Astrocyte of the spinal cord (primary cell): ENCODE measurements around the gene KIAA1549.

ENCODE experiments used
- DNase-seq: peaks from one replicate; pipeline ENCODE4 v3.0.0; 2011; ENCODE audit warnings: low read depth, low spot score
- H3K4me3 ChIP-seq: 2 replicates; pipeline ENCODE4 v1.5.1; 2011; ENCODE audit warnings: low read depth, mild to moderate bottlenecking, low read length, moderate library complexity
- in situ Hi-C: cut with HindIII; loops from 2 replicates; pipeline ENCODE4 v1.10.0; 2017; ENCODE audit warnings: low sequenced_read_pairs
- TF ChIP-seq, protein P1 (sequence below): IDR thresholded peaks from 2 replicates; pipeline ENCODE4 v1.5.1; 2012; ENCODE audit warnings: low read depth, mild to moderate bottlenecking, low read length, inconsistent platforms

KIAA1549 gene

DNA sequence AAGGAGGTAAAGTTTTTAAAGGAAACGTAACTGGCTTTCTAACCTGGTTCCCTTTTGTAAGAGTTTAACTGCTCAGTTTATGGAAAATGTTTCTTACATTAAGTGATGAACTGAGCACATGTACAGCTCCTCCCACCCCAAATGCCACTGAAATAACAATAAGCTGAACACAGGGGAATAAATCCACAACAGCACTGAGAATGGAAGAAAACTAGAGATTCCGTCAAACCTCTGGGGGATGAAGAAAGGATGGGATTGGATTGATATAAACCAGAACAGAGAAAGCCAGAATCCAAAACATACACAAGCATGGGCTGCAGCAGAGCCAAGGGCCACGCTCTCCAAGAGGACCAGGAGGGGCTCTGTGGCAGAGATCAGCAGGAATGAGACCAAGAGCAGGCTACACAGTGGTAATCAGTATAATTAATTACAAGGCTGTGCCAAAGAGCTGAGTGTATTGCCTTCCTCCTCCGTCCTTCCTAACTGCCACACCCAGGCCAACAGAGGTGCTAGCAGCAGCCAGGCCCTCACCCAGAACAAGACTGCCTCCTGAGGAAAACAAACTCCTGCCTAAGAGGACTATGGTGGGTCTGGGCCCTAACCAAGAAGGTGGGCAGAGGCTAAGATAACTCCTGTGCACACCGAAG, 73.9 kb downstream of the KIAA1549 start:
- no peak overlapping the region for H3K4me3 ChIP-seq
- in situ Hi-C loops, result no loop called here
- TF ChIP-seq, protein P1, sequence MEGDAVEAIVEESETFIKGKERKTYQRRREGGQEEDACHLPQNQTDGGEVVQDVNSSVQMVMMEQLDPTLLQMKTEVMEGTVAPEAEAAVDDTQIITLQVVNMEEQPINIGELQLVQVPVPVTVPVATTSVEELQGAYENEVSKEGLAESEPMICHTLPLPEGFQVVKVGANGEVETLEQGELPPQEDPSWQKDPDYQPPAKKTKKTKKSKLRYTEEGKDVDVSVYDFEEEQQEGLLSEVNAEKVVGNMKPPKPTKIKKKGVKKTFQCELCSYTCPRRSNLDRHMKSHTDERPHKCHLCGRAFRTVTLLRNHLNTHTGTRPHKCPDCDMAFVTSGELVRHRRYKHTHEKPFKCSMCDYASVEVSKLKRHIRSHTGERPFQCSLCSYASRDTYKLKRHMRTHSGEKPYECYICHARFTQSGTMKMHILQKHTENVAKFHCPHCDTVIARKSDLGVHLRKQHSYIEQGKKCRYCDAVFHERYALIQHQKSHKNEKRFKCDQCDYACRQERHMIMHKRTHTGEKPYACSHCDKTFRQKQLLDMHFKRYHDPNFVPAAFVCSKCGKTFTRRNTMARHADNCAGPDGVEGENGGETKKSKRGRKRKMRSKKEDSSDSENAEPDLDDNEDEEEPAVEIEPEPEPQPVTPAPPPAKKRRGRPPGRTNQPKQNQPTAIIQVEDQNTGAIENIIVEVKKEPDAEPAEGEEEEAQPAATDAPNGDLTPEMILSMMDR, result no peak
- no peak for DNase-seq

DNA sequence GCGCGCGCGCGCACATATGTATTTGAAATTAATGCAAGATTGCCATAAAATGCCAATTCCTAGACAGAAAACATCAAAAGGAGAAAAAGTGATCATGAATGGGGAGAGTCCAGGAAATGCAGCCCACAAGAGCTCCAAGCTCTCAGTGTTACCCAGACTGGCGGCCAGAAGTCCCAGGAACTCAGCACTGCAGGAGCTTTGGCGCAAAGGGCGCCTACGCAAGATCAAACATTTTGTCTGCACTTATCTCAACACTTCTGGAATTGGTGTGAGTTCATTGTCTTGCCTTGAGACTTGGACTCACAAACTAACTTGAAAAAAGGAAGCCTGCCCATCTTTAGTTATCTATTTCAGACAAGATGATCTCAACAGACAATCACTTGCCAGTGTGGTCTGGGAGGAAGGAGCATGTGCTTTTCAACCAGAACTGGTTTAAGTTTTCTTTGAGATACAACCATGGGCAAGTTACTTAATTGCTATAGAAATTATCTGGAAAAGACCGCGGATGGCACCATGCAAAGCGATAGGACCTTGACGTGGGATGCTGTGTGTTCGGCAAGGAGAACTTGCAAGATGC, 77.2 kb downstream of the KIAA1549 start:
- no peak overlapping the region for H3K4me3 ChIP-seq
- DNase-seq, result no peak
- in situ Hi-C loops, result no loop called here
- TF ChIP-seq, protein P1, result no peak

DNA sequence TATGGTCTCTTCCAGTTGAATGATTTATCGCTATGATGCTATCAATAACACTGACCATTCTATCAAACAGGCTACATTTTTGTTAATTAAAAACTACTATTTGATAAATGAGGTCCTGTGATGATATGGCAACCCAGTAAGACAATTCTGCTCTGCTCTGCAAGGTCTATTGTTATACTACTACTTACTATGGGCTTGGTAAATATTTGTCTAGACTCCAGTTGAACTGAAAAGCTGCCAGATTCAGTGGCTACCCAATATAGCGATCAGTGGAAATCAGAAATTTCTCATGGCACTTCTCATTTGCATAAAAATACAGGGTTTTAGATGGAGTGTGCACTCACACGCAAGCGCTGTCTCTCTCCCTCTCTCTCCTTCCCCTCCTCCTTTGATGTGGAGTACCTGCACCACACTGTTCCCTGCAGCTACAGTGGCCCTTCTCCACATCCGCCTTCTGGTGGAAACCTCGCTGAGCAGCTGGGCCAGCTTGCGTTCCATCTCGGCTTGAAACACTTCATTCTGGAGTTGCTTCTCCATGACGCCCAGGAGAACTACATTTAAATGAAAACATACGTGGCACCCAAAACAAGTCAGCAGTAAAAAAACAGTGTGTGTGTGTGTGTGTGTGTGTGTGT, 77.9 kb downstream of the KIAA1549 start:
- H3K4me3 ChIP-seq, result no peak overlapping the region
- in situ Hi-C loops, result no loop called here
- TF ChIP-seq, protein P1, result no peak
- no peak for DNase-seq

DNA sequence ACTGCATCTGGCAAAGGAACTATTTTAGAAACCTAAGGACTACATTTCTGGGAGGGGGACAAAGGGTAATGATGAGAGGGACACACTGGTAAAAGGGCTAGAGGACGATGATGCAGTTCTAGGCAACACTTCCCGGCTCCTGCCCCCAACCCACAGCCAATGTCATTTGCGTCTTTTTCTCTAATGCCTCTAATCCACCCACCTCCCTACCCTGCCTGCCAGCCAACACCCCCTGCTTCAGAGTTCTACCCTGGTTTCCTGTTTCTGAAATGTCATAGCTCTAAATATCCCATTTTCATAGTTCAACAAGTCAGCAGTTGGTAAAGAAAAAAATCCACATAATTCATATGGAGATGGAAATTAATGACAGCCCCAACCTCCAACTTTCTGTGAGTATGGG, 79.0 kb downstream of the KIAA1549 start:
- in situ Hi-C loops, result no loop called here
- TF ChIP-seq, protein P1, result no peak
- H3K4me3 ChIP-seq, result no peak overlapping the region
- DNase-seq, result no peak

DNA sequence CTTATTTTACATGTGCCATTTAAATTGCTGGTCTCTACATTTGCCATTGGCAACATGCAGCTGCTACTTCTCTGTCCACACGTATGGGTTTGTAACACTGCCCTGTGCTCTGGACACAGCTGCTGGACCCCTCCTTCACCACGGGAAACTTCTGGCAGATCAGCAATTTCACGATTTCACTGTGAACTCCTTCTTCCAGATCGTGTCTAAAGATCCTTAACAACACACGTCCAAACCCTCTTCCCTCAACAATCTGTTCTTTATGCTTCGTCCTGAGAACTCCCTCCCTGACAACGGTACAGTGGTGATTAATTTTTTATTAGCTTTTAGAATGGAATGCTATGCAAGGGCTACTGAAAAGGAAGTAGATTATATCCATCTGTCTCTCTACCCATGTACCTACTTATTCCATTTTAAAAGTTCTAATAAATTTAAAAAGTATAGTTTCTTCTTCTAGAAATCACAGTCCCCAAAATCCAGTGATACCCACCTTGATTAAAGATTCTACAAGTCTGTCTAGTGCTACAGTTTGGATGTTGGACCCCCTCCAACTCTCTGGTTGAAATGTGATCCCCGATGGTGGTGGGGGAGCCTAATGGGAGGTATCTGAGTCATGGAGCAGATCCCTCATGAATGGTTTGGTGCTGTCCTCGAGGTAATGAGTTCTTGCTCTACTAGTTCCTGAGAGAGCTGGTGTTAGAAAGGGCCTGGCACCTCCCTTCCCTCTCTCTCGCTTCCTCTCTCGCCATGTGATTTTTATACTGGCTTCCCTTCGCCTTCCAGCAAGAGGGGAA, 81.0 kb downstream of the KIAA1549 start:
- peak; percentile 79 for DNase-seq
- no peak overlapping the region for H3K4me3 ChIP-seq
- TF ChIP-seq, protein P1, result no peak
- in situ Hi-C loops, result no loop called here

DNA sequence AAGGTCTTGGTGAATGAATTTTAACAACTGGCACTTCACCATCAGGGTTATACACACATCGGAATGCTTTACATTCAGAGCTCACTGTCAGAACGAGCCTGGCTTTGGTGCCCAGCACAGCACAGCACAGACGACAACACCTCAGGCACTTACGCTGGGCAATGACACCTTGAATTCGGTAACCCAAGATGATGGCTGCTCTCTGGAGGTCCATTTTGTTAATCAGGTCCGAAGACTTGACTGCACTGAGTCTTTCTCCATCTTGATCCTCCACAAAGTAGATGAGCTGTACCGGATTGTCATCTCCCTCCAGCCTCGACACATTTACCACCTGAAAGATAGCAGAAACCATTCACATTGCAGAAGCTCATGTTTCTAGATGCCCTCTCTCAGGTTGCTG, 82.4 kb downstream of the KIAA1549 start:
- no peak for DNase-seq
- in situ Hi-C loops, result no loop called here
- no peak overlapping the region for H3K4me3 ChIP-seq
- TF ChIP-seq, protein P1, result no peak
